IMR-90 (cell line): ENCODE data around the gene LAGE3. TPM values are rescaled to one million over a fixed set of nuclear protein-coding genes. Genes with fewer than 3 reads are reported as not detected.

ENCODE experiments used
- ATAC-seq: fragments of 200-7000 bp; cut with Tn5 transposase; 2 replicates; pipeline ENCODE4 v1.9.1; 2020; ENCODE audit warnings: low read depth, mild to moderate bottlenecking, moderate library complexity
- BruUV-seq: library from RNA; stranded (reverse); fragments of 400-500 nt; replicated peaks from 2 replicates; lab custom pipeline; 2021; lab: Mats Ljungman, UMichigan
- CTCF ChIA-PET: fragments of 300-600 bp; formaldehyde crosslinking; extraction: SDS; loops from one replicate; lab custom pipeline; 2021; ENCODE audit warnings: antibody characterized with exemption; lab: Yijun Ruan, JAX
- POLR2A ChIA-PET: fragments of 300-600 bp; sonication (Branson Sonifier 250); formaldehyde crosslinking; loops from one replicate; lab custom pipeline; 2022; ENCODE audit warnings: antibody characterized with exemption; ENCODE audit not compliant: unreplicated experiment; lab: Charles Lee
- DNase-seq: peaks from one replicate; pipeline ENCODE4 v3.0.0; 2013
- H2AFZ ChIP-seq: replicated peaks from 2 replicates; pipeline ENCODE3; 2013; ENCODE audit warnings: low read length, mild to moderate bottlenecking; ENCODE audit not compliant: poor library complexity
- H2AK5ac ChIP-seq: 2 replicates; pipeline ENCODE4 v1.6.1; 2013; ENCODE audit warnings: low read depth, low read length, inconsistent platforms
- H2AK9ac ChIP-seq: replicated peaks from 2 replicates; pipeline ENCODE3; 2013; ENCODE audit warnings: mild to moderate bottlenecking, low read depth, low read length, moderate library complexity; ENCODE audit not compliant: poor library complexity
- H2BK120ac ChIP-seq: 2 replicates; pipeline ENCODE4 v1.6.1; 2013; ENCODE audit warnings: low read depth, low read length, inconsistent platforms
- H2BK15ac ChIP-seq: 3 replicates; pipeline ENCODE4 v1.6.1; 2013; ENCODE audit warnings: low read depth, low read length, inconsistent platforms
- H2BK20ac ChIP-seq: 2 replicates; pipeline ENCODE4 v1.6.1; 2013; ENCODE audit warnings: low read depth, mild to moderate bottlenecking, inconsistent platforms, low read length, moderate library complexity
- H2BK5ac ChIP-seq: 2 replicates; pipeline ENCODE4 v1.6.1; 2013; ENCODE audit warnings: mild to moderate bottlenecking, low read depth, low read length, inconsistent platforms; ENCODE audit not compliant: poor library complexity, severe bottlenecking
- H3K14ac ChIP-seq: replicated peaks from 2 replicates; pipeline ENCODE4 v1.6.1; 2013; ENCODE audit warnings: low read depth, low read length, inconsistent platforms
- H3K18ac ChIP-seq: 2 replicates; pipeline ENCODE4 v1.6.1; 2013; ENCODE audit warnings: low read depth, low read length, control low read depth
- H3K23ac ChIP-seq: 2 replicates; pipeline ENCODE4 v1.6.1; 2013; ENCODE audit warnings: low read depth, low read length, inconsistent platforms
- H3K27ac ChIP-seq: 2 replicates; pipeline ENCODE4 v1.5.1; 2013; ENCODE audit warnings: mild to moderate bottlenecking, control low read depth, low read length; ENCODE audit not compliant: insufficient read depth
- H3K27me3 ChIP-seq: 2 replicates; pipeline ENCODE4 v1.6.1; 2013; ENCODE audit warnings: low read length; ENCODE audit not compliant: control insufficient read depth, insufficient read depth
- H3K36me3 ChIP-seq: 2 replicates; pipeline ENCODE4 v1.6.1; 2013; ENCODE audit warnings: low read length, mixed read lengths; ENCODE audit not compliant: control insufficient read depth, insufficient read depth
- H3K4ac ChIP-seq: 2 replicates; pipeline ENCODE4 v1.6.1; 2013; ENCODE audit warnings: low read depth, low read length, inconsistent platforms
- H3K4me1 ChIP-seq: 2 replicates; pipeline ENCODE4 v1.6.1; 2013; ENCODE audit warnings: low read length, mixed read lengths; ENCODE audit not compliant: control insufficient read depth, insufficient read depth
- H3K4me2 ChIP-seq: 2 replicates; pipeline ENCODE4 v1.6.1; 2013; ENCODE audit warnings: low read depth, mild to moderate bottlenecking, control low read depth, low read length, moderate library complexity
- H3K4me3 ChIP-seq: 2 replicates; pipeline ENCODE4 v1.5.1; 2013; ENCODE audit warnings: low read depth, mild to moderate bottlenecking, control low read depth, low read length, moderate library complexity; ENCODE audit not compliant: insufficient read depth
- H3K56ac ChIP-seq: 2 replicates; pipeline ENCODE4 v1.6.1; 2013; ENCODE audit warnings: low read length, inconsistent platforms; ENCODE audit not compliant: insufficient read depth; ENCODE audit errors: extremely low read depth
- H3K79me1 ChIP-seq, 2 experiments: 2 replicates each; pipeline ENCODE4 v1.6.1; 2013; ENCODE audit warnings: low read length in 2 of 2, inconsistent platforms in 1 of 2, low read depth in 1 of 2
- H3K9ac ChIP-seq: 2 replicates; pipeline ENCODE4 v1.6.1; 2013; ENCODE audit warnings: low read depth, low read length, control low read depth
- H3K9me1 ChIP-seq: 2 replicates; pipeline ENCODE4 v1.6.1; 2013; ENCODE audit warnings: low read length, inconsistent platforms; ENCODE audit not compliant: insufficient read depth
- H3K9me3 ChIP-seq: 2 replicates; pipeline ENCODE4 v1.6.1; 2013; ENCODE audit warnings: low read length; ENCODE audit not compliant: control insufficient read depth, insufficient read depth
- H4K20me1 ChIP-seq: 2 replicates; pipeline ENCODE4 v1.6.1; 2013; ENCODE audit warnings: low read length, inconsistent platforms; ENCODE audit not compliant: insufficient read depth
- H4K5ac ChIP-seq: 2 replicates; pipeline ENCODE4 v1.6.1; 2013; ENCODE audit warnings: mild to moderate bottlenecking, low read depth, low read length, control low read depth
- H4K8ac ChIP-seq, 2 experiments: 2 replicates each; pipeline ENCODE4 v1.6.1; 2013; ENCODE audit warnings: low read depth in 2 of 2, low read length in 2 of 2, control low read depth in 1 of 2, inconsistent platforms in 1 of 2
- H4K91ac ChIP-seq: 2 replicates; pipeline ENCODE4 v1.6.1; 2013; ENCODE audit warnings: low read depth, low read length, inconsistent platforms; ENCODE audit not compliant: insufficient read depth
- BHLHE40 ChIP-seq: fragments of 150-350 bp; IDR thresholded peaks from 2 replicates; pipeline ENCODE4 v1.6.1; 2016; ENCODE audit warnings: mild to moderate bottlenecking, low read depth, low read length
- CEBPB ChIP-seq: IDR thresholded peaks from 2 replicates; pipeline ENCODE4 v1.6.1; 2012; ENCODE audit warnings: low read depth, low read length, improper control_type of control experiment
- CHD1 ChIP-seq: IDR thresholded peaks from 2 replicates; pipeline ENCODE4 v1.6.1; 2012; ENCODE audit warnings: low read depth, low read length, improper control_type of control experiment
- CTCF ChIP-seq: conservative IDR thresholded peaks from 2 replicates; pipeline ENCODE4 v1.5.1; 2012; ENCODE audit warnings: mild to moderate bottlenecking, low read depth, low read length, improper control_type of control experiment
- ELK1 ChIP-seq: fragments of 150-350 bp; IDR thresholded peaks from 2 replicates; pipeline ENCODE4 v1.6.1; 2016; ENCODE audit warnings: low read depth, mild to moderate bottlenecking, low read length, moderate library complexity, borderline replicate concordance
- MAFK ChIP-seq: IDR thresholded peaks from 2 replicates; pipeline ENCODE4 v1.6.1; 2012; ENCODE audit warnings: low read depth, low read length, improper control_type of control experiment
- NFE2L2 ChIP-seq: fragments of 150-350 bp; IDR thresholded peaks from 2 replicates; pipeline ENCODE4 v1.6.1; 2016; ENCODE audit warnings: low read depth, mild to moderate bottlenecking, low read length
- POLR2A ChIP-seq: IDR thresholded peaks from 2 replicates; pipeline ENCODE4 v1.6.1; 2012; ENCODE audit warnings: mild to moderate bottlenecking, low read depth, low read length
- RAD21 ChIP-seq: IDR thresholded peaks from 2 replicates; pipeline ENCODE4 v1.6.1; 2012; ENCODE audit warnings: low read length, improper control_type of control experiment
- RCOR1 ChIP-seq: IDR thresholded peaks from 2 replicates; pipeline ENCODE4 v1.6.1; 2012; ENCODE audit warnings: mild to moderate bottlenecking, low read length, improper control_type of control experiment; ENCODE audit not compliant: insufficient replicate concordance
- RFX5 ChIP-seq: IDR thresholded peaks from 2 replicates; pipeline ENCODE4 v1.8.0; 2012; ENCODE audit warnings: low read depth, mild to moderate bottlenecking, low read length, moderate library complexity
- SMC3 ChIP-seq: fragments of 150-350 bp; IDR thresholded peaks from 2 replicates; pipeline ENCODE4 v1.6.1; 2016; ENCODE audit warnings: low read depth, mild to moderate bottlenecking, antibody characterized with exemption, low read length, moderate library complexity
- USF2 ChIP-seq: fragments of 150-350 bp; IDR thresholded peaks from 2 replicates; pipeline ENCODE4 v1.6.1; 2017; ENCODE audit warnings: mild to moderate bottlenecking, antibody characterized with exemption, low read length, low read depth
- WGBS, 2 experiments: methylation state at CpG; one replicate each; pipeline versions ENCODE4 v1.1.5 to v1.1.7; 2013; ENCODE audit warnings: missing lambda C conversion rate in 2 of 2; ENCODE audit not compliant: insufficient read length in 1 of 2; ENCODE audit errors: extremely low coverage in 2 of 2; 5-methylcytosine and 5-hydroxymethylcytosine counted together
- dilution Hi-C: fragments of 300-500 bp; cut with HindIII; formaldehyde crosslinking; loops from one replicate; pipeline ENCODE4 v1.14.3; 2018; ENCODE audit warnings: low sequenced_read_pairs; ENCODE audit not compliant: unreplicated experiment
- in situ Hi-C: fragments of 300-500 bp; cut with MboI; formaldehyde crosslinking; loops from 3 replicates; pipeline ENCODE4 v1.14.3; 2019; ENCODE audit warnings: low sequenced_read_pairs, inconsistent platforms, mixed read lengths
- intact Hi-C: fragments of 100-400 bp; cut with micrococcal nuclease; formaldehyde crosslinking; loops from 2 replicates; pipeline ENCODE4 v1.10.0; 2022
- polyA plus RNA-seq, 3 experiments: library from polyadenylated mRNA; depleted of rRNA; stranded (reverse); fragments of >200 nt; gene quantifications; 2 replicates each; pipeline ENCODE4 v1.2.3, GENCODE V29; 2012; ENCODE audit warnings: low replicate concordance in 1 of 3
- total RNA-seq: library from RNA; depleted of rRNA; stranded (reverse); fragments of >200 nt; gene quantifications from 2 replicates; pipeline ENCODE4 v1.2.3, GENCODE V29; 2012

Gene LAGE3
- total and polyA plus RNA-seq, 2 of the 4 experiments (the other 2 are of a cell fraction) = 3.6 to 14.8 TPM

- Histone ChIP-seq H3K23ac (no peak overlapping the region), H3K79me1 (peaks cover 0 to under 1% of the 10 kb centered on the region in 2 experiments; a peak in 1 of 4 replicates), H3K9me1 (no peaks in the 10 kb centered on the region), H2AK5ac (no peak overlapping the region), H3K9me3 (peaks cover 2% of the 10 kb centered on the region; the same call in 1 of the 2 replicates), H4K91ac (no peak overlapping the region), H3K4ac (no peak overlapping the region), H2AK9ac (no peak overlapping the region), H4K8ac (no peak overlapping the region), H2BK5ac (no peak overlapping the region), H3K4me1 (no peaks in the 10 kb centered on the region), H3K18ac (no peak overlapping the region), H4K5ac (no peak overlapping the region), H3K56ac (no peak overlapping the region), H2BK120ac (no peak overlapping the region), H3K27ac (no peak overlapping the region), H4K20me1 (peaks cover under 1% of the 10 kb centered on the region; the same call in 1 of the 2 replicates), H3K4me2 (no peak overlapping the region), H2BK15ac (no peak overlapping the region), H3K27me3 (no peaks in the 10 kb centered on the region), H3K36me3 (peaks cover 77% of the 10 kb centered on the region), H2BK20ac (no peak overlapping the region), H2AFZ (no peak overlapping the region), H3K4me3 (no peak overlapping the region), H3K14ac (no peak overlapping the region), H3K9ac (no peak overlapping the region)
- 93% methylated on average over 20 of the region's 23 CpGs; no CpG with 5 or more reads in 1 of the 2 experiments for WGBS, 2 experiments
- DNase-seq (no peak), ATAC-seq (no peak)
- in situ Hi-C loops = no loop called here
- POLR2A ChIA-PET = no interaction called here
- dilution Hi-C loops = no loop called here
- intact Hi-C loops = no loop called here
- TF ChIP-seq SMC3 (no peak), CHD1 (no peak), RAD21 (no peak), BHLHE40 (no peak), RFX5 (no peak), CEBPB (no peak), MAFK (no peak), NFE2L2 (no peak), POLR2A (no peak), CTCF (no peak), RCOR1 (no peak), ELK1 (no peak), USF2 (no peak)
- CTCF ChIA-PET = no interaction called here
- no TSS peak for BruUV-seq
Measured at GRCh38 chrX:154468217-154468616, 10.9 kb downstream of the LAGE3 start.
